Ectodermal cell (in vitro differentiated cells): ENCODE data around the gene NTSR1.

Source experiments
- H3K27ac ChIP-seq: 2 replicates; pipeline ENCODE4 v1.7.0; 2013; ENCODE audit warnings: mild to moderate bottlenecking, low read depth, low read length; ENCODE audit not compliant: insufficient read depth, poor library complexity, severe bottlenecking
- H3K27me3 ChIP-seq: 2 replicates; pipeline ENCODE4 v1.7.0; 2013; ENCODE audit warnings: mild to moderate bottlenecking, low read length; ENCODE audit not compliant: insufficient read depth, control insufficient read depth, poor library complexity, severe bottlenecking
- H3K36me3 ChIP-seq: one replicate; pipeline ENCODE4 v1.7.0; 2013; ENCODE audit warnings: low read length; ENCODE audit not compliant: control insufficient read depth, insufficient read depth
- H3K4me1 ChIP-seq: one replicate; pipeline ENCODE4 v1.7.0; 2013; ENCODE audit warnings: low read length; ENCODE audit not compliant: control insufficient read depth, insufficient read depth
- H3K4me3 ChIP-seq: 2 replicates; pipeline ENCODE4 v1.7.0; 2013; ENCODE audit warnings: low read depth, low read length, control low read depth; ENCODE audit not compliant: insufficient read depth
- H3K9me3 ChIP-seq: 2 replicates; pipeline ENCODE4 v1.7.0; 2013; ENCODE audit warnings: mild to moderate bottlenecking, low read length, moderate library complexity; ENCODE audit not compliant: control insufficient read depth
- WGBS, 2 experiments: methylation state at CpG; one replicate each; pipeline ENCODE4 v1.1.7; 2013; ENCODE audit warnings: missing lambda C conversion rate in 2 of 2; 5-methylcytosine and 5-hydroxymethylcytosine counted together

The NTSR1 gene

DNA sequence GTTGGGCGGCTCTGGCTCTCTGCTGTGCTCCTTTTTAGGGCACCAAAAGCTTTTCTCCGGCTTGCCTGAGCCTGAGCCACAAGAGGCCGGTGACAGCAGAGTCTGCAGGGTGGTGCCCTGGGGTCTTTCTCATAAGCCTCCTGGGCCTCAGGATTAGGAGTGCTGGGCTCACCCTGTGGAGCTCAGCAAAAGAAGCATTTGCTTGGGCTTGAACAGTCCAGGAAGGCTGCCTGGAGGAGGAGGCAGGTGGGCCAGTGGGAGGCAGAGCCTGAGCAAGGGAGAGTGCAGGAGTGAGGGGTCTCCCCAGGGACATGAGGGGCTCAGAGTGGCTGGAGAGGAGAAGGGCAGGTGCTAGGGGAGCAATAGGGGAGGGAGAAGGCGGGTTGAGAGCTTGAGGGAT is 54.8 kb downstream of the NTSR1 start:
- H3K4me3 ChIP-seq = no peak overlapping the region
- no peaks in the 10 kb centered on the region for H3K36me3 ChIP-seq
- 85 to 89% methylated on average over 4 of the region's 4 CpGs for WGBS, 2 experiments
- H3K27ac ChIP-seq = no peak overlapping the region
- no peaks in the 10 kb centered on the region for H3K9me3 ChIP-seq
- H3K4me1 ChIP-seq = peaks cover 27% of the 10 kb centered on the region
- no peaks in the 10 kb centered on the region for H3K27me3 ChIP-seq

DNA sequence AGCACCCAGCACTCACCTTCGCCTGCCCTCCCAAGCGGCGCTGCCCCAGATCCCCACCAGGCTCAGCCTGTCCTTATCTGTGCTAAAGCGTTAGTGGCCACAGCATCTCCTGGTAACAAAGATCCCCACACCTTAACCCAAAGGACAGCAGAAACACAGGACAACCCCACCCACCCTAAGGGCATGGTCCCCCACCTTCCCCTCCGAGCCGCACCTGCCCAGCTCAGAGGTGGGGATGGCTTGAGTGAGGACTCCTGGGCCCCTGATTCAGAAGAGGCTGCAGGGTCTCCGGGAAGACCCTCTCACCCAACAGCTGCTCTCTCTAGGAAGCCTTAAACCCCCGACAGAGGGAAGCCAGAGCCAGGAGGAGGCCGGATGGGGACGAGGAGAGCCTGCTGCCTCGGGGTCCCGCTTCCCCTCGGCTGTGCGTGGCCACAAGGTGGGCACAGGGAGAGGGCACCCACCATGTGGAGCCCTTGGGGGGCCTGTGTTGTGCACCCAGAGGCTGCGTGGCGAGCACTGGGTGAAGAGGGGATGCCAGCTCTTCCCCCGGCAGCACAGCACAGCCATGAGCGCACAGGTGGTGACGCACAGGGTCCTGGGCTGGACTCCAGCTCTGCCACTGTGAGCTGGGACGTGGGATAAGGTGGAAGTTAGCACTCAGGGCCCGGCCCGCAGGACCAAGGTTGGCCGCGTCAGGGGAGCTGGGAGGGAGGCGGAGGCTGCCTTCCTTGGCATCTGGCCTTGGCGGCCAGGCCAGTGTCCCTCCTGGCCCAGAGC is 55.7 kb downstream of the NTSR1 start:
- Histone ChIP-seq H3K27ac (no peak overlapping the region), H3K9me3 (no peaks in the 10 kb centered on the region), H3K27me3 (no peaks in the 10 kb centered on the region), H3K36me3 (no peaks in the 10 kb centered on the region), H3K4me1 (peaks cover 36% of the 10 kb centered on the region), H3K4me3 (no peak overlapping the region)
- 93 to 94% methylated on average over 26 of the region's 26 CpGs for WGBS, 2 experiments

DNA sequence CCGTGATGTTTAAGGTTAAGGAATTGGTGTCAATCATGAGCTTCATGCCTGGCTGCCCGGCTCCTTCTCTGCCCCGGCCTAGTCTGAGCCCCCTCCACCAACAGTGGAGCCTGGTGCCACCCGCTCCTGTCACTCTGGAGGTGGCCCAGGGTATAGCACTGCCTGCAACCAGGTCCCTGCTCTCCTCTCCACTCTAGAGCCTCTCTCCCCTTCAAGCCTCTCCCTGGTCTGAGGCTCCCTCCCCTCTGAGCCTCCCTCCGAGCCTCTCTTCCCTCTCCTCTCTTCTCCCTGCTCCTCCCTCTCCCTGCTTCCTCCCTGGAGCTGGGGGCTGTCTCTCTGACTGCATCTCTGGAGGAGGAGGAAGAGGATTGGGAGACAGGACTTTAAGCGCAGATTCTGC is 56.4 kb downstream of the NTSR1 start:
- no peak overlapping the region for H3K4me3 ChIP-seq
- no peaks in the 10 kb centered on the region for H3K27me3 ChIP-seq
- H3K9me3 ChIP-seq = no peaks in the 10 kb centered on the region
- H3K4me1 ChIP-seq = peaks cover 35% of the 10 kb centered on the region
- H3K27ac ChIP-seq = no peak overlapping the region
- WGBS, 2 experiments = 79 to 84% methylated on average over 6 of the region's 6 CpGs
- no peaks in the 10 kb centered on the region for H3K36me3 ChIP-seq

DNA sequence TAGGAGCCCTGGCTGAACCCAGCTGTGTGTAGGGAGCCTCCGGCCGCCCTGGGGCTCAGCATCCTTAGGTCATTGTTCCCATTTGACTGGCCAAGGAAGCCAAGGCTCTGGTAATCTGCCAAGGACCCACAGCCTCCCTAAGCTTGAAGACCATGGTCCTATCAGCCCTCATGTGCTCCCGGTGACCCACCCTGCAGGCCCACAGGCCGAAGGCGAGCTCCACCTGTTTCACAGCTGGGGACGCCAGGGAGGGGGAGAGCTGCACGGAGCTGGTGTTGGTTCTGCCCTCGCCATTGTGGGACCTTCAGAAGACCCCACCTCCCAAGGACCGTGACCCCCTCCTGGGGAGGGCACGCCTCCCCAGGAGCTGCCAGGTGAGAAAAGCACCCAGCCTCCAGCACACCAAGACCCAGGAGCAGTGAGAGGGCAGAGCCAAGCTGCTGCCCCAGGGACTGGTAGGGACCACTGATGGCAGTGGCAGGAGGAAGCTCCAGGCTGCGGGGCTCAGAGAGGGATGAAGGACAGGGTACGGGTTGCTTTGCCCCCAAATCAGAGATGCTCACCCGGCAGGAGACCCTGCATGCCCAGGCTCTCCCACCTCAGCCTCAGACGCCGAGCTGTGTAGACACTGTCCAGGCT is 56.9 kb downstream of the NTSR1 start:
- 90% methylated on average over 15 of the region's 15 CpGs for WGBS, 2 experiments
- H3K27me3 ChIP-seq = no peaks in the 10 kb centered on the region
- H3K27ac ChIP-seq = no peak overlapping the region
- H3K4me1 ChIP-seq = peaks cover 32% of the 10 kb centered on the region
- H3K36me3 ChIP-seq = no peaks in the 10 kb centered on the region
- no peaks in the 10 kb centered on the region for H3K9me3 ChIP-seq
- no peak overlapping the region for H3K4me3 ChIP-seq

DNA sequence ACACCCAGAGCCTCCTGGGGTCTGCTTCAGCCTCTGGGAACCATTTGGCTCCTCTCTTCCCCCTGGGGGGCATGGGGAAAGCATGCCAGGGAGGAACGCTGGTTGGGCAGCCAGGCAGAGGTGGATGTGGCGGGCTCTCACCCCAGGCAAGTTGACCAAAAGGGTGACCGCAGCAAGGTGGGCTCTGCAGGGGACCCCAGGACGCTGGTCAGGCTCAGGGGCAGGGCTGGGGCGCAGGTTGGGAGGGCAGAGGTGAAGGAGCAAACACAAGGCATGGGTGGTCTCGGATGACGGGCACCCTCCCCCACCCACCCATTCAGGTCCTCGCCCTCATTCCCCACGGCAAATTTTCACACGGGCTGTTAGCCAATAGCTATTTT is 57.4 kb downstream of the NTSR1 start:
- Histone ChIP-seq H3K27me3 (no peaks in the 10 kb centered on the region), H3K4me3 (no peak overlapping the region), H3K9me3 (no peaks in the 10 kb centered on the region), H3K27ac (no peak overlapping the region), H3K4me1 (peaks cover 27% of the 10 kb centered on the region), H3K36me3 (no peaks in the 10 kb centered on the region)
- WGBS, 2 experiments = 87 to 88% methylated on average over 10 of the region's 10 CpGs

GRCh38 chr20:62766716-62767115 is 58.1 kb downstream of the NTSR1 start:
- WGBS, 2 experiments = 91 to 92% methylated on average over 16 of the region's 16 CpGs
- H3K36me3 ChIP-seq = no peaks in the 10 kb centered on the region

DNA sequence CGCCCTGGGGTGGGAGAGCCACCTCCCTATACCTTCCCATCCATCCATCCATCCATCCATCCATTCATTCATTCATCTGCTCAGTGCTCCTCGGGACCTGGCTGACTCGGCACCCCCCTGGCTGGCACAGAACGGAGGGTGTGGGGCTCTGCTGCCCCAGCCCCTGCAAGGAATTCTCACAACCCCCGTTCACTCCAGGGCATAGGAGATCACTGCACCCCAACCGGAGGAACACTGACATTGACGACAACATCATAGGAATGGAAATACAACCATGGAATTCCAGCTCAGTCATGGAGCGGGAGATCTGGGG is 59.6 kb downstream of the NTSR1 start:
- no peak overlapping the region for H3K4me3 ChIP-seq
- H3K36me3 ChIP-seq = no peaks in the 10 kb centered on the region
- peak overlapping the region; percentile 50 for H3K27ac ChIP-seq
- H3K4me1 ChIP-seq = peaks cover 30% of the 10 kb centered on the region
- H3K27me3 ChIP-seq = no peaks in the 10 kb centered on the region
- H3K9me3 ChIP-seq = no peaks in the 10 kb centered on the region
- WGBS, 2 experiments = 88 to 92% methylated on average over 8 of the region's 8 CpGs

More at GRCh38 chr20:62766716-62767115, 58.1 kb downstream of the NTSR1 start:
- H3K9me3 ChIP-seq = no peaks in the 10 kb centered on the region
- peaks cover 23% of the 10 kb centered on the region for H3K4me1 ChIP-seq
- H3K4me3 ChIP-seq = no peak overlapping the region
- H3K27ac ChIP-seq = no peak overlapping the region
- no peaks in the 10 kb centered on the region for H3K27me3 ChIP-seq

GRCh38 chr20:62768551-62769287 is 60.1 kb downstream of the NTSR1 start:
- Histone ChIP-seq H3K27me3 (no peaks in the 10 kb centered on the region), H3K4me1 (peaks cover 30% of the 10 kb centered on the region), H3K9me3 (no peaks in the 10 kb centered on the region), H3K27ac (peak overlapping the region; percentile 50), H3K36me3 (no peaks in the 10 kb centered on the region), H3K4me3 (no peak overlapping the region)
- WGBS, 2 experiments = 62 to 63% methylated on average over 21 of the region's 21 CpGs

DNA sequence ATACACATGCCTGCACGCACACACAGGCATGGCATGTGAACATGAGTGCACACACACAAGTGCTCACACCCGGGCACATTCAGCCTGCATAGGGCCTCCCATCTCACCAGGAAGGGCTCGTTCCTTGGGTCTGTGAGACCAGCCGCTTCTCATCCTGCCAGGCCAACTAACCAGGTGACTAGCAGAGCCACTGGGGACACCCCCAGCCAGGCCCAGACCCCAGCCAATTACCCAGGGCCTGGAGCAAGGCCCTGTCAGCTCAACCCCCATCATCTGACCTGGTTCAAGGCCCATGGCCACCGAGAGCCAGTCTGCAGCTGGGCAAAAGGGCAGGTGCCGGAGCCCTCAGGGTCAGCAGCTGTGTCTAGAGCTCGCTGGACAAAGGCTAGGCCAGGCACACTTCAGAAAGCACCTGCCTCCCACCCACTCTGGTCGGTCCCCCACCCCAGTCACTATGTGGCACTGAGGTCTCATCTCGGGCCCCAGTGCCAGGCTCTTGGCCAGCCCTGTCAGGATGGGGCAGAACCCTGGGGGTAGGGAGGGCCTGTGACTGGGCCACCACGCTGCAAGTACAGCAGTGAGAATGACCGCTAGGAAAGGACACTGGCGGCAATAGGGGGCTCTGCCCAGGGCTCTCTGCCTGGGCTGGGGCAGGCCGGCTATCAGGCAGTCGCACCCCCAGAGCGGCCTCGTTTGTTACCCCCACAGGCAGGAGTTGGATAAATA is 60.9 kb downstream of the NTSR1 start:
- WGBS, 2 experiments = 93% methylated on average over 16 of the region's 16 CpGs
- peaks cover 31% of the 10 kb centered on the region for H3K4me1 ChIP-seq
- H3K36me3 ChIP-seq = no peaks in the 10 kb centered on the region
- no peak overlapping the region for H3K27ac ChIP-seq
- no peak overlapping the region for H3K4me3 ChIP-seq
- H3K9me3 ChIP-seq = no peaks in the 10 kb centered on the region
- no peaks in the 10 kb centered on the region for H3K27me3 ChIP-seq
